HG02973 (cell line): ENCODE data around the gene CNNM2.
"Not testable (repeated sequence)": the region's sequence is repeated elsewhere in the genome, so short reads cannot be mapped to it uniquely, and the experiment has no call there.

Source experiments
- ATAC-seq: cut with Tn5 transposase; IDR thresholded peaks from one replicate; pipeline ENCODE4 v1.9.1; 2021; ENCODE audit warnings: moderate library complexity; ENCODE audit not compliant: unreplicated experiment

CNNM2 gene

GRCh38 chr10:103130180-103130579 is 212.1 kb downstream of the CNNM2 start:
- not testable (repeated sequence) for ATAC-seq

- no peak for ATAC-seq
Observed at GRCh38 chr10:103130910-103131309, 212.8 kb downstream of the CNNM2 start.

- not testable (repeated sequence) for ATAC-seq
Observed at GRCh38 chr10:103135168-103135567, 217.1 kb downstream of the CNNM2 start.

GRCh38 chr10:103139803-103140202 is 221.7 kb downstream of the CNNM2 start:
- ATAC-seq, result no peak
